ENCODE measurements around the gene LGR4. TPM values are rescaled to one million over a fixed set of nuclear protein-coding genes. Genes with fewer than 3 reads are reported as not detected.

Gene LGR4
- total RNA-seq, 1 donor from 2014 or later, result 7.5 TPM

DNA sequence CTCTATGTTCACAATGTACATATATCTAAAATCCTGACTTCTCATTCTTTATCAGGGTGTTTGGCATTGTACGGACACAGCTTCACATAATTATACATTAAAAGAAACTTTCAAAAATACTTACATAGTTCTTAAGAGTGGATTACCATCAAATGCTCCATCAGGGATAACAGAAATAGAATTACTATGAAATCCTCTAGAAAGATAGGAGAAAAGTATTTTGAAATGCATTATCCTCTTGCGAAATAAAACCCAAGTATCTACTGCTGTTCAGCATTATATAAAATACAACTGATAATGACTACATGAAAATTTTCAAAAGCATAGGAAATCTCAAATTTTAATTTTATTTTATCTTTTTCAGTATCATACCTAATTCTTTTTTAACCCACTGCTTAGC lies 91.8 kb downstream of the LGR4 start:
- H3K4me3 ChIP-seq, result no peak overlapping the region
- intact Hi-C loops (cut with DNase I), result no loop called here
- H3K27me3 ChIP-seq, result no peaks in the 10 kb centered on the region
- no peaks in the 10 kb centered on the region for H3K36me3 ChIP-seq
- H3K4me1 ChIP-seq, result no peaks in the 10 kb centered on the region
- no peak for DNase-seq
- ATAC-seq, result no peak
- H3K27ac ChIP-seq, result no peak overlapping the region
- TF ChIP-seq, protein P1, sequence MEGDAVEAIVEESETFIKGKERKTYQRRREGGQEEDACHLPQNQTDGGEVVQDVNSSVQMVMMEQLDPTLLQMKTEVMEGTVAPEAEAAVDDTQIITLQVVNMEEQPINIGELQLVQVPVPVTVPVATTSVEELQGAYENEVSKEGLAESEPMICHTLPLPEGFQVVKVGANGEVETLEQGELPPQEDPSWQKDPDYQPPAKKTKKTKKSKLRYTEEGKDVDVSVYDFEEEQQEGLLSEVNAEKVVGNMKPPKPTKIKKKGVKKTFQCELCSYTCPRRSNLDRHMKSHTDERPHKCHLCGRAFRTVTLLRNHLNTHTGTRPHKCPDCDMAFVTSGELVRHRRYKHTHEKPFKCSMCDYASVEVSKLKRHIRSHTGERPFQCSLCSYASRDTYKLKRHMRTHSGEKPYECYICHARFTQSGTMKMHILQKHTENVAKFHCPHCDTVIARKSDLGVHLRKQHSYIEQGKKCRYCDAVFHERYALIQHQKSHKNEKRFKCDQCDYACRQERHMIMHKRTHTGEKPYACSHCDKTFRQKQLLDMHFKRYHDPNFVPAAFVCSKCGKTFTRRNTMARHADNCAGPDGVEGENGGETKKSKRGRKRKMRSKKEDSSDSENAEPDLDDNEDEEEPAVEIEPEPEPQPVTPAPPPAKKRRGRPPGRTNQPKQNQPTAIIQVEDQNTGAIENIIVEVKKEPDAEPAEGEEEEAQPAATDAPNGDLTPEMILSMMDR (IDR thresholded peaks at IDR 0.05), result no peak
- H3K9me3 ChIP-seq, result no peaks in the 10 kb centered on the region

DNA sequence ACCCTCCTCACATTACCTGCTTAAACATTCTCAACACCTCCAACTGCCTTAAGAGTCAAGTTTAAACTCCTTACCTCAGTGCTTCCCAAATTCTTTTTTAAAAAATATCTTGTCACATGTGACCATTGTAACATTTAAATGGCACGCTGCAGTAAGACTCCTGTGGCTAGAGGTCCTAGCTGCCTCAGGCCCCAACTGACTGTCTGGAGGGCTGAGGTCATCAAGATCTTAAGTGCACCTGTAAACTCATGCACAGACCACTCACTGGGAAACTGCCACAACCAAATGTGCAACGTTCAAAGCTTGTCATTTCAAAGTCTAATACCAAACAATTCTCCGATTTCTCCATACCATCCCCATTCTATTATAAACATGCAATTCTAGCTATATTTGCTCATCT lies 93.1 kb downstream of the LGR4 start:
- H3K27ac ChIP-seq, result no peak overlapping the region
- H3K36me3 ChIP-seq, result no peaks in the 10 kb centered on the region
- intact Hi-C loops (cut with DNase I), result no loop called here
- DNase-seq (no peak), ATAC-seq (no peak)
- no peaks in the 10 kb centered on the region for H3K4me1 ChIP-seq
- TF ChIP-seq, protein P1 (IDR thresholded peaks at IDR 0.05), result no peak
- no peak overlapping the region for H3K4me3 ChIP-seq
- no peaks in the 10 kb centered on the region for H3K9me3 ChIP-seq
- no peaks in the 10 kb centered on the region for H3K27me3 ChIP-seq

DNA sequence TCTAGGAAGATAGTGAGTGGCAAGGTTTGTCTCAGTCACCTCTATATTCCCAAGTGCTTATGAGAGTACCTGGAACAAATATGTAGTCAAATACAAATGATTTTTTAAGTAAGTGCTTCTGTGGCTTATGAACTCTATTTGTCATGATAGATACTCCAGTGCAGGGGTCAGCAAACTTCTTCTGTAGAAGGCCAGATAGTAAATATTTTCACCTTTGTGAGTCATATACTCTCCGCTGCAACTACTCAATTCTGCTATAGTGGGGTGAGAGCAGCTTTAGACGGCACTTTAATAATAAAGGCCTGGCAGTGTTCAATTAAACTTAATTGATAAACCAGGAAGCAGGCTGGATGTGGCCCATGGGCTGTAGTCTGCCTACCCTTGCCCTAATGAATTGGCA lies 97.2 kb downstream of the LGR4 start:
- TF ChIP-seq, protein P1 (IDR thresholded peaks at IDR 0.05), result no peak
- Histone ChIP-seq H3K27ac (no peak overlapping the region), H3K4me3 (no peak overlapping the region), H3K4me1 (no peaks in the 10 kb centered on the region), H3K36me3 (no peaks in the 10 kb centered on the region), H3K27me3 (no peaks in the 10 kb centered on the region), H3K9me3 (no peaks in the 10 kb centered on the region)
- ATAC-seq (no peak), DNase-seq (no peak)
- intact Hi-C loops (cut with DNase I), result no loop called here

DNA sequence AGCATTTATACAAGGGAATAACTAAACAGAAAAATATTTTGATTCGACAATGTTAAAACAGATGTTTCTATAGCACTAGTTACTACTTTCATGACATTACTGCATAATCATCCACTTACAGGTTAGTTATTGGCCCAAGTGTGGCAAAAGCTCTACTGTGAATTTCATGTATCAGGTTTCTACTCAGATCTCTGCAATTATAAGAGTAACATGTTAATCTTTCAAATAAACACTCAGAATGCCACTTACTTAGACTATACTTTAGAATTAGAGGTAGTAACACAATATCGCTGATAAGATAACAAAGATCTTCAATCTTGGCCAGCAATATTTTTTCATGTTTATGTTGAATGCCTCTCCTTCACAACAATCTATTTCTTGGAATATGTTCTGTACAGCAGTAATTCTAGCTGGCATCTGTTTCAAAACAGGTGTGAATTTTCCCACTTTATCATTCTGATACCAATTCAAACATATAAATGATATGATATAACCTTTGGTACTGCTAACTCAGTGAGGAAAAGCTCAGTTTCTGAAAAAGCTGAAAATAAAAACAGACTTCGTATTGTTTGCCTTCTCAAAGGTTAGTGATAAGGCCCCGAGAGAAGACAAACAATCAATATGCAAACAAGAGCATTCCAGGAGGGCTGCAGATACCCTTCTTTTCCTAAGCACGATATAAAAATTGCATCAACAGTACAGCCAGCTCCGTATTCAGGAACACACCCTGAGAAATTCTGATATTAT lies 98.6 kb downstream of the LGR4 start:
- Histone ChIP-seq H3K27ac (no peak overlapping the region), H3K27me3 (no peaks in the 10 kb centered on the region), H3K4me3 (no peak overlapping the region), H3K36me3 (no peaks in the 10 kb centered on the region), H3K9me3 (no peaks in the 10 kb centered on the region), H3K4me1 (no peaks in the 10 kb centered on the region)
- DNase-seq (no peak), ATAC-seq (no peak)
- TF ChIP-seq, protein P1 (IDR thresholded peaks at IDR 0.05), result no peak
- intact Hi-C loops (cut with DNase I), result no loop called here

DNA sequence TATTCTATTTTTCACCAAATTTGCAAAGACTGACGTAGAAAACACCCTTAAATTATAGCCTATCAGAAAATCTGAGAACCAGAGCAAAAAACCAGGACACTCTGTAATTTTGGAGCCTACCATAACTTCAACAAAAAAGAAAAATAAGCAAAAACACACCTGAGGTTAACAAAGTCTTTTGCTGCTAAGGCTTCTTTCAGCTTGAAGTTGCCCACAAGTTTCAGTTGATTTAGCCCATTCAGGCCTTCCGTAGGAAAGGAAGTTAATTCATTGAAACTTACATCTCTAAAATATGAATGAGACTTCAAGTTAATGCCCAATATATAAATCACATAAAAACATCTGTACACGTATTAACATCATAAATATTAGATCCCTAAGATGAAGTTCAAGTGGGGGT lies 99.2 kb downstream of the LGR4 start:
- no peaks in the 10 kb centered on the region for H3K4me1 ChIP-seq
- no peak overlapping the region for H3K4me3 ChIP-seq
- no peak overlapping the region for H3K27ac ChIP-seq
- intact Hi-C loops (cut with DNase I), result no loop called here
- no peaks in the 10 kb centered on the region for H3K27me3 ChIP-seq
- ATAC-seq (no peak), DNase-seq (no peak)
- H3K9me3 ChIP-seq, result no peaks in the 10 kb centered on the region
- H3K36me3 ChIP-seq, result no peaks in the 10 kb centered on the region
- TF ChIP-seq, protein P1 (IDR thresholded peaks at IDR 0.05), result no peak

DNA sequence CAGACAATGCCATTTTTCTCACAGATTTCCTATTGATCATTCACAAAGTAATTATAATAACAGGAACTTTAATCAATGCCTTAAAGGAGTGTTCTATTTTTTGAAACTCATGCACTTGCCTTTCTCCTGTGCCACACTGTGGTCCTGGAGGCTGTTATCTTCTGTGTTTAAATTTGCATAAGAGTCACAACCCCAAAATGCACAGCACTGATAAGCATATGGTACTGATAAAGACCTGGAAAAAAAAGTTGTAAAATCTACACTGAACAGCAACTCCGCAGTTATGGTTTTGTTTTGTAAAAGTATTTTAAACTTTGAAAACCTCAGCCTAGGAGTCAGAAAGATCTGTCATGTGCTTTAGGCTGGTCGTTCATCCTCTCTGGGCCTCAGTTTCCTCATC lies 100.4 kb downstream of the LGR4 start:
- Histone ChIP-seq H3K36me3 (no peaks in the 10 kb centered on the region), H3K4me1 (no peaks in the 10 kb centered on the region), H3K4me3 (no peak overlapping the region), H3K27me3 (no peaks in the 10 kb centered on the region), H3K27ac (no peak overlapping the region), H3K9me3 (no peaks in the 10 kb centered on the region)
- no peak for ATAC-seq
- TF ChIP-seq, protein P1 (IDR thresholded peaks at IDR 0.05), result no peak
- no peak for DNase-seq
- intact Hi-C loops (cut with DNase I), result no loop called here
